K562 (cell line): Measurements from ENCODE around the gene BBLN. TPM values are rescaled to one million over a fixed set of nuclear protein-coding genes. Genes with fewer than 3 reads are reported as not detected.
A peak's percentile ranks its signal among the peaks of the same experiment; 100 is the strongest.

Experiments used
- ATAC-seq: fragments of 200-7000 bp; cut with Tn5 transposase; 3 replicates; pipeline ENCODE4 v1.9.1; 2020; ENCODE audit warnings: moderate library complexity
- BruUV-seq: library from RNA; stranded (reverse); fragments of 400-500 nt; replicated peaks from 2 replicates; lab custom pipeline; 2021; lab: Mats Ljungman, UMichigan
- CTCF ChIA-PET: fragments of 300-600 bp; formaldehyde crosslinking; extraction: SDS; loops from one replicate; lab custom pipeline; 2021; ENCODE audit warnings: low intra/inter-chr PET ratio; lab: Yijun Ruan, JAX
- POLR2A ChIA-PET: fragments of 300-600, 350-650 bp; sonication (Branson Sonifier 250); formaldehyde crosslinking; extraction: SDS; loops from one replicate; lab custom pipeline; 2021; ENCODE audit warnings: antibody characterized with exemption, inconsistent platforms; lab: Yijun Ruan, JAX
- DNase-seq, 4 experiments: peaks; one replicate each; pipeline versions ENCODE4 v3.0.0 to v3.0.0-alpha.2; 2011 to 2018; ENCODE audit warnings: low spot score in 3 of 4, mixed read lengths in 3 of 4; ENCODE audit errors: extremely low read depth in 1 of 4
- FAIRE-seq: peaks from 2 replicates; lab custom pipeline; 2011; peaks lifted over from hg19 to GRCh38; lab: Jason Lieb, UNC
- H2AFZ ChIP-seq: 2 replicates; pipeline ENCODE4 v1.6.0; 2011; ENCODE audit warnings: low read depth, low read length, control low read depth, inconsistent platforms
- H3K27ac ChIP-seq: fragments of 200-600 bp; 3 replicates; pipeline ENCODE4 v1.8.0; 2011; ENCODE audit warnings: low read depth, mild to moderate bottlenecking, control low read depth, inconsistent platforms, low read length, moderate library complexity, mixed read lengths; ENCODE audit errors: extremely low read depth
- H3K27me3 ChIP-seq, 2 experiments: fragments of 300-600 bp in 1 of 2; 2 replicates in 1 of 2; 3 replicates in 1 of 2; pipeline versions ENCODE4 v1.6.0 to v1.8.0; 2011; ENCODE audit warnings: inconsistent platforms in 2 of 2, low read length in 2 of 2, mild to moderate bottlenecking in 1 of 2, mixed read lengths in 1 of 2, moderate library complexity in 1 of 2; ENCODE audit not compliant: control insufficient read depth in 2 of 2, insufficient read depth in 2 of 2
- H3K36me3 ChIP-seq: fragments of 300-600 bp; 3 replicates; pipeline ENCODE4 v1.8.0; 2011; ENCODE audit warnings: mild to moderate bottlenecking, low read length, inconsistent platforms; ENCODE audit not compliant: control insufficient read depth, insufficient read depth
- H3K4me1 ChIP-seq, 2 experiments: fragments of 200-600 bp in 1 of 2; replicated peaks in 1 of 2; 2 replicates in 1 of 2; 3 replicates in 1 of 2; pipeline versions ENCODE4 v1.5.1 to v1.8.0; 2011; ENCODE audit warnings: inconsistent platforms in 2 of 2, low read length in 2 of 2, mild to moderate bottlenecking in 1 of 2, mixed read lengths in 1 of 2, moderate library complexity in 1 of 2; ENCODE audit not compliant: control insufficient read depth in 2 of 2, insufficient read depth in 2 of 2
- H3K4me2 ChIP-seq: 2 replicates; pipeline ENCODE4 v1.6.1; 2011; ENCODE audit warnings: low read length, control low read depth, inconsistent platforms, mixed read lengths; ENCODE audit not compliant: insufficient read depth
- H3K4me3 ChIP-seq: fragments of 200-600 bp; sonication (generic), shearing (Covaris generic); 2 replicates; pipeline ENCODE4 v1.5.1; 2016; ENCODE audit warnings: control low read depth, inconsistent platforms
- H3K79me2 ChIP-seq: fragments of 200-600 bp; 3 replicates; pipeline ENCODE4 v1.8.0; 2011; ENCODE audit warnings: low read length, inconsistent platforms; ENCODE audit not compliant: control insufficient read depth, insufficient read depth
- H3K9ac ChIP-seq, 2 experiments: 2 replicates each; pipeline versions ENCODE4 v1.6.0 to v1.6.1; 2011; ENCODE audit warnings: low read depth in 2 of 2, low read length in 2 of 2, control low read depth in 1 of 2, inconsistent platforms in 1 of 2, mild to moderate bottlenecking in 1 of 2, mixed read lengths in 1 of 2; ENCODE audit not compliant: insufficient read depth in 1 of 2
- H3K9me1 ChIP-seq: one replicate; pipeline ENCODE4 v1.6.0; 2011; ENCODE audit warnings: inconsistent platforms, mild to moderate bottlenecking, low read length, moderate library complexity; ENCODE audit not compliant: control insufficient read depth, insufficient read depth
- H3K9me3 ChIP-seq: replicated peaks from 2 replicates; pipeline ENCODE4 v1.5.1; 2011; ENCODE audit warnings: low read depth, low read length, inconsistent platforms; ENCODE audit not compliant: control insufficient read depth, insufficient read depth
- H4K20me1 ChIP-seq: replicated peaks from 2 replicates; pipeline ENCODE4 v1.6.1; 2011; ENCODE audit warnings: low read length, inconsistent platforms, mixed read lengths; ENCODE audit not compliant: control insufficient read depth, insufficient read depth
- CEBPB ChIP-seq: fragments of 450-650 bp; IDR thresholded peaks from 2 replicates; pipeline ENCODE4 v1.6.1; 2016; ENCODE audit warnings: missing genetic modification characterization, missing compliant biosample characterization
- ESRRA ChIP-seq: fragments of 450-650 bp; IDR thresholded peaks from 2 replicates; pipeline ENCODE4 v1.6.1; 2014; ENCODE audit warnings: low read depth, mild to moderate bottlenecking, moderate library complexity, borderline replicate concordance
- GATAD2B ChIP-seq: fragments of 450-650 bp; IDR thresholded peaks from 2 replicates; pipeline ENCODE4 v1.6.1; 2017; ENCODE audit warnings: mild to moderate bottlenecking, borderline replicate concordance
- HLTF ChIP-seq: fragments of 450-650 bp; IDR thresholded peaks from 2 replicates; pipeline ENCODE4 v1.6.1; 2016
- HSF4 ChIP-seq: fragments of 250-450 bp; sonication (Bioruptor Pico); IDR thresholded peaks from 2 replicates; pipeline ENCODE4 v2.1.2; 2022; ENCODE audit warnings: mild to moderate bottlenecking, moderate library complexity, borderline replicate concordance
- KAT8 ChIP-seq: fragments of 450-650 bp; IDR thresholded peaks from 2 replicates; pipeline ENCODE4 v1.6.1; 2016; ENCODE audit warnings: low read depth, mild to moderate bottlenecking
- MAFF ChIP-seq: IDR thresholded peaks from 2 replicates; pipeline ENCODE4 v1.6.1; 2012; ENCODE audit warnings: low read length, improper control_type of control experiment
- NCOA4 ChIP-seq: fragments of 450-650 bp; IDR thresholded peaks from 2 replicates; pipeline ENCODE4 v1.6.1; 2018; ENCODE audit warnings: mild to moderate bottlenecking; ENCODE audit not compliant: partially characterized antibody
- POLR2G ChIP-seq: fragments of 200-400 bp; formaldehyde crosslinking; IDR thresholded peaks from 2 replicates; pipeline ENCODE4 v1.6.1; 2017; ENCODE audit warnings: low read depth, mild to moderate bottlenecking, antibody characterized with exemption, low read length, moderate library complexity
- RBFOX2 ChIP-seq: fragments of 200-400 bp; formaldehyde crosslinking; IDR thresholded peaks from 2 replicates; pipeline ENCODE4 v1.6.1; 2017; ENCODE audit warnings: low read depth, mild to moderate bottlenecking, low read length, moderate library complexity
- SETDB1 ChIP-seq: IDR thresholded peaks from one replicate; pipeline ENCODE4 v1.6.1; 2012; ENCODE audit warnings: low read length, control low read depth, inconsistent platforms
- SUPT5H ChIP-seq: fragments of 450-650 bp; IDR thresholded peaks from 2 replicates; pipeline ENCODE4 v1.6.1; 2016
- TAF9B ChIP-seq: fragments of 450-650 bp; IDR thresholded peaks from 2 replicates; pipeline ENCODE4 v1.6.1; 2018; ENCODE audit warnings: mild to moderate bottlenecking; ENCODE audit not compliant: partially characterized antibody
- TBL1XR1 ChIP-seq, 2 experiments: IDR thresholded peaks; 2 replicates each; pipeline ENCODE4 v1.6.1; 2012; ENCODE audit warnings: improper control_type of control experiment in 2 of 2, low read length in 2 of 2, mild to moderate bottlenecking in 1 of 2
- ZFP1 ChIP-seq: fragments of 450-650 bp; formaldehyde crosslinking; IDR thresholded peaks from 2 replicates; pipeline ENCODE4 v1.4.0; 2020; ENCODE audit warnings: mild to moderate bottlenecking, mixed read lengths
- ZNF75A ChIP-seq: fragments of 450-650 bp; formaldehyde crosslinking; IDR thresholded peaks from 2 replicates; pipeline ENCODE4 v1.4.0; 2020; ENCODE audit warnings: mild to moderate bottlenecking
- WGBS: fragments of 100-300 bp; shearing (Covaris generic); methylation state at CpG from one replicate; pipeline ENCODE4 v1.1.6; 2016; ENCODE audit warnings: low coverage, mixed read lengths; ENCODE audit not compliant: insufficient coverage; ENCODE audit errors: missing lambda C conversion rate; 5-methylcytosine and 5-hydroxymethylcytosine counted together
- in situ Hi-C: fragments of 300-500 bp; cut with MboI; formaldehyde crosslinking; loops from 4 replicates; pipeline ENCODE4 v1.15.0; 2018; ENCODE audit warnings: inconsistent platforms, mixed read lengths
- intact Hi-C: fragments of 100-400 bp; cut with micrococcal nuclease; formaldehyde crosslinking; loops from 2 replicates; pipeline ENCODE4 v1.14.2; 2022
- polyA plus RNA-seq, 8 experiments: library from polyadenylated mRNA; depleted of rRNA in 4 of 8; stranded (reverse) in 5 of 8; unstranded in 3 of 8; fragments of >200 nt; fragmentation: Nextera tagmentation in 2 of 8; fragmentation: Illumina TruSeq in 1 of 8; extraction: Ambion mirVana in 2 of 8; extraction: Trizol in 1 of 8; gene quantifications; 2 replicates each; pipeline versions ENCODE4 v1.2.1 to v1.2.3, GENCODE V29; 2011 to 2014; ENCODE audit warnings: inconsistent platforms in 1 of 8, missing spikeins in 1 of 8
- total RNA-seq, 7 experiments: library from RNA; depleted of rRNA in 6 of 7; stranded (reverse); fragments of >200 nt in 6 of 7; fragmentation: Illumina TruSeq in 2 of 7; extraction: Trizol in 2 of 7; gene quantifications; 2 replicates each; pipeline versions ENCODE4 v1.2.1 to v1.2.3, GENCODE V29; 2011 to 2021; ENCODE audit warnings: low replicate concordance in 1 of 7

BBLN gene
- total and polyA plus RNA-seq, 9 of the 15 experiments (the other 6 are each of a cell fraction or from before 2014, with no cell fraction given) = 4.2 to 331 (median 87.1) TPM

DNA sequence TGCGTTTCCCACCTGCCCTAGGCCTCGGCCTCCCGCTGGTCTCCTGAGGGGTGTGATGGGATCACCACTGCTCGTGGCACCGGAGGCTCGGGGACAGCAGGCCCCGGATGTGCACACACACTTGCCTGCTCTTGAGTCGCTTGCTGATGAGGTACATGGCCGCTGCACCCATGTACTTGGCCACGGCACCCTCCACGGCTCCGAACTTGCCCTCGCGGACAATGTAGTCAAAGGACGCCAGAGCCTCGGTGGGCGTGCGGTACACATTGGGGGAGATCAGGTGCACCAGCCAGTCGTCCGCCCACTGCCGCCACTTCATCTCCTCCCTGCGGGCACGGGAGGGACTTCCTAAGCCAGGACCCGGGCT lies 37.3 kb upstream of the BBLN start:
- TF ChIP-seq ZFP1 (CRISPR knock-in tag) = no peak
- peak; percentile 44; the same call in 1 of the 2 replicates for TF ChIP-seq POLR2G
- peak; percentile 51 for TF ChIP-seq RBFOX2
- ChIA-PET POLR2A (no interaction called here), CTCF (interaction anchor here (0.6 kb wide), 1 partner anchor 180 kb away, joined by 3 read pairs; no protein-coding TSS in a partner anchor)
- in situ Hi-C loops (no loop called here), intact Hi-C loops (loop anchor here (10.0 kb wide), 2 partner anchors 72 to 152 kb away; partner anchors contain the start of genes CIZ1, GOLGA2 and SWI5)
- Histone ChIP-seq H3K9ac (no peak overlapping the region), H3K9me3 (no peaks in the 10 kb centered on the region), H2AFZ (no peak overlapping the region), H3K4me1 (peaks cover 15 to 56% of the 10 kb centered on the region in 2 experiments), H3K79me2 (peaks cover 36% of the 10 kb centered on the region), H4K20me1 (peaks cover 8% of the 10 kb centered on the region; the same call in 1 of the 2 replicates), H3K36me3 (peaks cover 62% of the 10 kb centered on the region), H3K4me3 (no peak overlapping the region), H3K27me3 (no peaks in the 10 kb centered on the region), H3K4me2 (no peak overlapping the region), H3K9me1 (no peaks in the 10 kb centered on the region), H3K27ac (no peak overlapping the region)
- no TSS peak for BruUV-seq
- 95% methylated on average over 18 of the region's 24 CpGs for WGBS
- FAIRE-seq = no peak
- DNase-seq = no peak
- ATAC-seq = no peak

DNA sequence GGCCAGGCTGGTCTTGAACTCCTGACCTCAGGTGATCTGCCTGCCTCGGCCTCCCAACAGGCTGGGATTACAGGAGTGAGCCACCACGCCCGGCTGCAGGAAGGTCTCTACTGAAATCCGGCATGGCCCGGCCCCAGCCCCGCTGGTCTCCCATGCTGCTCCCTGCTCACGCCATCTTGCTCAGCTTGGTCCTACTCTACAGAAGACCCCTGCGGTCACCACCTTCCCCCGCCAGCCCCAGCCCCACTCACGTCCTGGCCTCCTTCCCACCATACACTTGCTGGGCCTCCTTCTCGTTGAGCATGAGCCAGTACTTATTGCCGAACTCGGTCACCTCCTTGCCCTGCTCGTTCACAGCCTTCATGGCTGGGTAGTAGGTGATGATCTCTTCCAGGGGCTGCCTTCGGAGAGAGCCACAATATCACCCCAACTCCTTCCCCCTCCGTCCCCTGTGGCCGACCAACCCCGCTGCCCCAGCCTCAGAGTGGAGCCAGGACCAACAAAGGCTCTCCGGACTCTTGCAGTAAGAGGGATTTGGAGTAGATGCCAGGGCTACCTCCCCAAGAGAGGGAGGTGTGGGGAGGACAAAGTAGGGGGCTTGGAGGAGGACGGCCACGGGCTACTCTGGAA lies 36.5 kb upstream of the BBLN start:
- Histone ChIP-seq H3K9ac (0 out of 4 replicates have a peak overlapping the region, but pooled peaks of 1 of the 2 experiments have one; percentile 2), H3K9me1 (no peaks in the 10 kb centered on the region), H2AFZ (no peak overlapping the region), H3K4me3 (no peak overlapping the region), H3K36me3 (peaks cover 62% of the 10 kb centered on the region), H3K27me3 (no peaks in the 10 kb centered on the region), H3K9me3 (no peaks in the 10 kb centered on the region), H3K4me1 (peaks cover 10 to 53% of the 10 kb centered on the region in 2 experiments), H3K79me2 (peaks cover 38% of the 10 kb centered on the region), H3K4me2 (no peak overlapping the region), H3K27ac (no peak overlapping the region), H4K20me1 (peaks cover 8% of the 10 kb centered on the region; the same call in 1 of the 2 replicates)
- TF ChIP-seq ZNF75A (CRISPR knock-in tag) = no peak
- no peak for TF ChIP-seq HSF4 (CRISPR knock-in tag)
- TF ChIP-seq TBL1XR1 (IDR thresholded peaks at IDR 0.05; ENCODE audit: low read length in 2 of 2) = no peak
- TF ChIP-seq MAFF = no peak
- TF ChIP-seq SUPT5H = no peak
- no peak for TF ChIP-seq TAF9B
- TF ChIP-seq KAT8 = no peak
- no peak for TF ChIP-seq ESRRA
- no peak for TF ChIP-seq GATAD2B
- no peak for TF ChIP-seq NCOA4
- no peak for TF ChIP-seq CEBPB (tag)
- no peak for TF ChIP-seq HLTF
- no peak for TF ChIP-seq SETDB1
- no TSS peak for BruUV-seq
- POLR2A ChIA-PET = no interaction called here
- in situ Hi-C loops = no loop called here
- CTCF ChIA-PET = no interaction called here
- 95% methylated on average over 21 of the region's 21 CpGs for WGBS
- intact Hi-C loops = loop anchor here (10.0 kb wide), 2 partner anchors 71 to 151 kb away; partner anchors contain the start of genes CIZ1, GOLGA2 and SWI5
- ATAC-seq (no peak), FAIRE-seq (no peak), DNase-seq (no peak)
